HG03060 (cell line): ENCODE measurements around the gene AKR1D1.
A peak's percentile ranks its signal among the peaks of the same experiment; 100 is the strongest.
"Not testable (repeated sequence)": the region's sequence is repeated elsewhere in the genome, so short reads cannot be mapped to it uniquely, and the experiment has no call there.

Experiments used
- ATAC-seq: cut with Tn5 transposase; IDR thresholded peaks from one replicate; pipeline ENCODE4 v1.9.1; 2021; ENCODE audit warnings: low read depth, moderate number of reproducible peaks; ENCODE audit not compliant: unreplicated experiment

AKR1D1 gene

GRCh38 chr7:138076196-138076595 is at the start of gene AKR1D1:
Gene AKR1D1, plus strand, starts transcription at chr7:138076459. Its CDS starts 60 bp downstream, at chr7:138076519.
- ATAC-seq: no peak

- no peak for ATAC-seq
These were observed 49.2 kb upstream of the AKR1D1 start for GRCh38 chr7:138027100-138027499.

GRCh38 chr7:138029126-138029525 is 47.1 kb upstream of the AKR1D1 start:
- ATAC-seq: no peak

- ATAC-seq: no peak
These were observed 46.3 kb upstream of the AKR1D1 start for GRCh38 chr7:138029941-138030340.

- ATAC-seq: no peak
These were observed 45.4 kb upstream of the AKR1D1 start for GRCh38 chr7:138030679-138031351.

GRCh38 chr7:138032186-138032585 is 44.1 kb upstream of the AKR1D1 start:
- peak; percentile 53 for ATAC-seq

- ATAC-seq: no peak
These were observed 43.5 kb upstream of the AKR1D1 start for GRCh38 chr7:138032770-138033169.

- ATAC-seq: no peak
These were observed 43.0 kb upstream of the AKR1D1 start for GRCh38 chr7:138033241-138033640.

- ATAC-seq: no peak
These were observed 40.1 kb upstream of the AKR1D1 start for GRCh38 chr7:138036135-138036534.

- ATAC-seq: not testable (repeated sequence)
These were observed 36.2 kb upstream of the AKR1D1 start for GRCh38 chr7:138040063-138040462.

- ATAC-seq: no peak
These were observed 31.4 kb upstream of the AKR1D1 start for GRCh38 chr7:138044897-138045296.

- no peak for ATAC-seq
These were observed 28.4 kb upstream of the AKR1D1 start for GRCh38 chr7:138047907-138048306.

- ATAC-seq: no peak
These were observed 26.6 kb upstream of the AKR1D1 start for GRCh38 chr7:138049505-138050116.

- not testable (repeated sequence) for ATAC-seq
These were observed 24.5 kb upstream of the AKR1D1 start for GRCh38 chr7:138051712-138052247.

GRCh38 chr7:138052696-138053095 is 23.6 kb upstream of the AKR1D1 start:
- ATAC-seq: no peak

- not testable (repeated sequence) for ATAC-seq
These were observed 20.6 kb upstream of the AKR1D1 start for GRCh38 chr7:138055698-138056097.

GRCh38 chr7:138063400-138063799 is 12.9 kb upstream of the AKR1D1 start:
- ATAC-seq: no peak

- no peak for ATAC-seq
These were observed 11.4 kb upstream of the AKR1D1 start for GRCh38 chr7:138064856-138065357.

GRCh38 chr7:138065827-138066226 is 10.4 kb upstream of the AKR1D1 start:
- ATAC-seq: no peak

- ATAC-seq: no peak
These were observed 9.3 kb upstream of the AKR1D1 start for GRCh38 chr7:138066954-138067394.

- ATAC-seq: no peak
These were observed 8.5 kb upstream of the AKR1D1 start for GRCh38 chr7:138067774-138068173.

- ATAC-seq: no peak
These were observed 5.4 kb upstream of the AKR1D1 start for GRCh38 chr7:138070908-138071307.
